Neural progenitor cell (in vitro differentiated cells): ENCODE results near the gene AOC3. TPM values are rescaled to one million over a fixed set of nuclear protein-coding genes. Genes with fewer than 3 reads are reported as not detected.
"Not testable (repeated sequence)": the region's sequence is repeated elsewhere in the genome, so short reads cannot be mapped to it uniquely, and the experiment has no call there.

Source experiments
- DNase-seq: peaks from one replicate; pipeline ENCODE4 v3.0.0-alpha.2; 2016; ENCODE audit warnings: low spot score
- H2AFZ ChIP-seq: fragments of 200-600 bp; sonication (generic); replicated peaks from 2 replicates; pipeline ENCODE4 v1.6.1; 2016; ENCODE audit warnings: antibody characterized with exemption
- H3F3A ChIP-seq: fragments of 200-600 bp; sonication (generic); 2 replicates; pipeline ENCODE4 v1.6.1; 2016; ENCODE audit warnings: antibody characterized with exemption, low read depth
- H3K27ac ChIP-seq: fragments of 200-600 bp; sonication (generic); 2 replicates; pipeline ENCODE4 v1.5.1; 2016; ENCODE audit warnings: mild to moderate bottlenecking
- H3K27me3 ChIP-seq: fragments of 200-600 bp; sonication (generic); 2 replicates; pipeline ENCODE4 v1.6.1; 2016; ENCODE audit warnings: mild to moderate bottlenecking, moderate library complexity
- H3K36me3 ChIP-seq: fragments of 200-600 bp; sonication (generic); 2 replicates; pipeline ENCODE4 v1.5.1; 2016
- H3K4me1 ChIP-seq: fragments of 200-600 bp; sonication (generic); 2 replicates; pipeline ENCODE4 v1.6.1; 2016; ENCODE audit warnings: mixed run types
- H3K4me2 ChIP-seq: fragments of 200-600 bp; sonication (generic); 2 replicates; pipeline ENCODE4 v1.6.1; 2016
- H3K4me3 ChIP-seq: fragments of 200-600 bp; sonication (generic); 2 replicates; pipeline ENCODE4 v1.5.1; 2016
- H3K79me2 ChIP-seq: fragments of 200-600 bp; sonication (generic); 2 replicates; pipeline ENCODE4 v1.6.1; 2016; ENCODE audit warnings: low read depth
- H3K9ac ChIP-seq: fragments of 200-600 bp; sonication (generic); 2 replicates; pipeline ENCODE4 v1.6.1; 2016
- H3K9me3 ChIP-seq: fragments of 200-600 bp; sonication (generic); 2 replicates; pipeline ENCODE4 v1.5.1; 2016; ENCODE audit warnings: low read depth
- H4K20me1 ChIP-seq: fragments of 200-600 bp; sonication (generic); 2 replicates; pipeline ENCODE4 v1.6.1; 2016; ENCODE audit warnings: low read depth
- H3K27ac Mint-ChIP-seq: 3 replicates; pipeline ENCODE4 v1.8.0; 2021; ENCODE audit warnings: mixed read lengths
- H3K27me3 Mint-ChIP-seq: 2 replicates; pipeline ENCODE4 v1.8.0; 2022; ENCODE audit warnings: low read depth, mild to moderate bottlenecking, inconsistent platforms, moderate library complexity, mixed read lengths; ENCODE audit not compliant: insufficient read depth
- H3K36me3 Mint-ChIP-seq: 3 replicates; pipeline ENCODE4 v1.8.0; 2021; ENCODE audit warnings: mixed read lengths
- H3K4me1 Mint-ChIP-seq: 3 replicates; pipeline ENCODE4 v1.8.0; 2021; ENCODE audit warnings: mixed read lengths
- H3K4me3 Mint-ChIP-seq: 3 replicates; pipeline ENCODE4 v1.8.0; 2021; ENCODE audit warnings: mild to moderate bottlenecking, moderate library complexity, mixed read lengths
- H3K9me3 Mint-ChIP-seq: 3 replicates; pipeline ENCODE4 v1.8.0; 2020; ENCODE audit warnings: mixed read lengths
- EZH2 ChIP-seq: fragments of 200-600 bp; sonication (generic); IDR thresholded peaks from 2 replicates; pipeline ENCODE4 v1.6.1; 2017; ENCODE audit warnings: antibody characterized with exemption, mild to moderate bottlenecking, moderate library complexity
- EZH2phosphoT487 ChIP-seq: fragments of 200-600 bp; sonication (generic); IDR thresholded peaks from 2 replicates; pipeline ENCODE4 v1.6.1; 2017; ENCODE audit warnings: antibody characterized with exemption
- total RNA-seq: library from RNA; depleted of rRNA; stranded (reverse); fragments of >200 nt; gene quantifications from 2 replicates; pipeline ENCODE4 v1.2.3, GENCODE V29; 2015; ENCODE audit warnings: low replicate concordance
- TF ChIP-seq, protein P1 (sequence below): fragments of 200-600 bp; sonication (generic); IDR thresholded peaks from 2 replicates; pipeline ENCODE4 v1.5.1; 2017; ENCODE audit warnings: antibody characterized with exemption, mild to moderate bottlenecking

Gene AOC3
- total RNA-seq, 1 donor from 2014 or later: not detected

DNA sequence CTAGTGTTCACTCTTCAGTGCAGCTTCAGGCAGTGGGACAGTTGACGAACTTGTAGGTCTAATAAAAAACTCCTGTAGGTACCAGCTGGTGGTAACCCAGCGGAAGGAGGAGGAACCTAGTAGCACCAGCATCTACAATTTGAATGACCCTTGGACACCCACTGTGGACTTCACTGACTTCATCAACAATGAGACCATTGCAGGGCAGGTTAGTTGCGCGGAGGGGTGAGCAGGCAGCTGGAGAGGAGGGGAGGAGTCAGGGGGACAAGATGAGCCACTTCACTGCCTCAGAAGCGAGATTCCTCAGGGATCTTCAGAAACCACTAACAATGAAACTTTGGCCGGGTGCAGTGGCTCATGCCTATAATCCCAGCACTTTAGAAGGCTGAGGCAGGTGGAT is 22.3 kb downstream of the AOC3 start:
- Histone ChIP-seq H2AFZ (no peak overlapping the region), H3K4me3 (no peak overlapping the region), H3K9ac (no peak overlapping the region), H3K9me3 (peaks cover 4% of the 10 kb centered on the region), H3F3A (no peaks in the 10 kb centered on the region), H3K36me3 (no peaks in the 10 kb centered on the region), H3K27ac (no peak overlapping the region), H3K79me2 (no peaks in the 10 kb centered on the region), H3K4me1 (no peaks in the 10 kb centered on the region), H4K20me1 (no peaks in the 10 kb centered on the region), H3K4me2 (no peak overlapping the region), H3K27me3 (peaks cover 18% of the 10 kb centered on the region)
- peaks cover 4% of the 10 kb centered on the region for H3K27me3 Mint-ChIP-seq
- H3K9me3 Mint-ChIP-seq: peaks cover 24% of the 10 kb centered on the region
- H3K36me3 Mint-ChIP-seq: no peaks in the 10 kb centered on the region
- TF ChIP-seq EZH2phosphoT487 (no peak), EZH2 (no peak)
- TF ChIP-seq, protein P1, sequence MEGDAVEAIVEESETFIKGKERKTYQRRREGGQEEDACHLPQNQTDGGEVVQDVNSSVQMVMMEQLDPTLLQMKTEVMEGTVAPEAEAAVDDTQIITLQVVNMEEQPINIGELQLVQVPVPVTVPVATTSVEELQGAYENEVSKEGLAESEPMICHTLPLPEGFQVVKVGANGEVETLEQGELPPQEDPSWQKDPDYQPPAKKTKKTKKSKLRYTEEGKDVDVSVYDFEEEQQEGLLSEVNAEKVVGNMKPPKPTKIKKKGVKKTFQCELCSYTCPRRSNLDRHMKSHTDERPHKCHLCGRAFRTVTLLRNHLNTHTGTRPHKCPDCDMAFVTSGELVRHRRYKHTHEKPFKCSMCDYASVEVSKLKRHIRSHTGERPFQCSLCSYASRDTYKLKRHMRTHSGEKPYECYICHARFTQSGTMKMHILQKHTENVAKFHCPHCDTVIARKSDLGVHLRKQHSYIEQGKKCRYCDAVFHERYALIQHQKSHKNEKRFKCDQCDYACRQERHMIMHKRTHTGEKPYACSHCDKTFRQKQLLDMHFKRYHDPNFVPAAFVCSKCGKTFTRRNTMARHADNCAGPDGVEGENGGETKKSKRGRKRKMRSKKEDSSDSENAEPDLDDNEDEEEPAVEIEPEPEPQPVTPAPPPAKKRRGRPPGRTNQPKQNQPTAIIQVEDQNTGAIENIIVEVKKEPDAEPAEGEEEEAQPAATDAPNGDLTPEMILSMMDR: no peak
- H3K27ac Mint-ChIP-seq: no peak overlapping the region
- H3K4me3 Mint-ChIP-seq: no peak overlapping the region
- peaks cover 2% of the 10 kb centered on the region for H3K4me1 Mint-ChIP-seq
- DNase-seq: peak; percentile 22

DNA sequence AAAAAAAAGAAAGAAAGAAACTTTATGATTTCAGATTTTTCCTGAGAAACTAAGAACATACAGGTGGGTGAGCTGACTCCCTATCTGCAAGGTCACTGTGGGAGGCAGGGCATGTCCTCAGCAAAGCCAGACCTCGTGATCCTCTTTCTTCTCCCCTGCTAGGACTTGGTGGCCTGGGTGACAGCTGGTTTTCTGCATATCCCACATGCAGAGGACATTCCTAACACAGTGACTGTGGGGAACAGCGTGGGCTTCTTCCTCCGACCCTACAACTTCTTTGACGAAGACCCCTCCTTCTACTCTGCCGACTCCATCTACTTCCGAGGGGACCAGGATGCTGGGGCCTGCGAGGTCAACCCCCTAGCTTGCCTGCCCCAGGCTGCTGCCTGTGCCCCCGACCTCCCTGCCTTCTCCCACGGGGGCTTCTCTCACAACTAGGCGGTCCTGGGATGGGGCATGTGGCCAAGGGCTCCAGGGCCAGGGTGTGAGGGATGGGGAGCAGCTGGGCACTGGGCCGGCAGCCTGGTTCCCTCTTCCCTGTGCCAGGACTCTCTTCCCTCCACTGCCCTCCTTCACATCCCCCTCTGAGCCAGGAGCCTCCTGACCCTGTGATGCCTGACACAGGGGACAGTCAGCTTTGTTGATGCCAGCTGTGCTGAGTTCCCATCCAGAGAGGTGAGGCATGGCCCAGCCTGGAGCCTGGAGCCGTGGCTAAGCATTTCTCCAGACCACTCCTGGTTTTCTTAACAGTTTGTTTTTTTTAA is 23.1 kb downstream of the AOC3 start:
- peaks cover 24% of the 10 kb centered on the region for H3K27me3 ChIP-seq
- H3K4me2 ChIP-seq, DNase-seq, H3K4me3 ChIP-seq, H3K36me3 Mint-ChIP-seq, H3K36me3 ChIP-seq, H3K9me3 ChIP-seq, H3K27ac ChIP-seq, H3K9ac ChIP-seq, H3F3A ChIP-seq, H4K20me1 ChIP-seq, H3K4me3 Mint-ChIP-seq, H3K27ac Mint-ChIP-seq, H3K4me1 Mint-ChIP-seq, H3K4me1 ChIP-seq, H2AFZ ChIP-seq, H3K79me2 ChIP-seq, H3K27me3 Mint-ChIP-seq: not testable (repeated sequence)
- H3K9me3 Mint-ChIP-seq: peaks cover 24% of the 10 kb centered on the region

DNA sequence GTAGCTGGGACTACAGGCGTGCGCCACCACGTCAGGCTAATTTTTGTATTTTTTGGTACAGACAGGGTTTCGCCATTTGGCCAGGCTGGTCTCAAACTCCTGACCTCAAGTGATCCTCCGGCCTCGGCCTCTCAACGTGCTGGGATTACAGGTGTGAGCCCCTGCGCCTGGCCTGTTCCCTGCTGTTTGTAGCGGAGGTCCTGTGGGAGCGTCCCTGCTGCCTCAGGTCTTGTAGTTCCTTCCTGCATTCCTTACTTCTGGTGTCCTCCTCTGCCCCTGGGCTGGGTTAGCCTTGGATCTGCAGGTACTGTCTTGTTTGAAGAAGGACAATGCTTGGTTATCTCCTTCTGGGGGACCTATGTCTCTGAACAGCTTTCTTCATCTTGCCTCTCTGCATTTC is 26.0 kb downstream of the AOC3 start:
- no peak overlapping the region for H3K4me3 ChIP-seq
- H3K27me3 ChIP-seq: peaks cover 24% of the 10 kb centered on the region
- no peaks in the 10 kb centered on the region for H3K4me1 ChIP-seq
- no peaks in the 10 kb centered on the region for H3K9me3 ChIP-seq
- H3K9ac ChIP-seq: no peak overlapping the region
- Mint-ChIP-seq H3K36me3 (no peaks in the 10 kb centered on the region), H3K27me3 (peaks cover 9% of the 10 kb centered on the region), H3K27ac (no peak overlapping the region), H3K4me3 (no peak overlapping the region), H3K9me3 (no peaks in the 10 kb centered on the region), H3K4me1 (peaks cover 8% of the 10 kb centered on the region)
- H3K27ac ChIP-seq: no peak overlapping the region
- H3K36me3 ChIP-seq: no peaks in the 10 kb centered on the region
- H3K4me2 ChIP-seq: no peak overlapping the region
- no peak overlapping the region for H2AFZ ChIP-seq
- no peaks in the 10 kb centered on the region for H3K79me2 ChIP-seq
- no peaks in the 10 kb centered on the region for H3F3A ChIP-seq
- DNase-seq: no peak
- TF ChIP-seq EZH2phosphoT487: no peak
- H4K20me1 ChIP-seq: no peaks in the 10 kb centered on the region

GRCh38 chr17:42878123-42878880 is 27.3 kb downstream of the AOC3 start:
- peaks cover 9% of the 10 kb centered on the region for H3K27me3 Mint-ChIP-seq

More at GRCh38 chr17:42878123-42878880, 27.3 kb downstream of the AOC3 start:
- Histone ChIP-seq H3K4me3 (no peak overlapping the region), H3K27ac (no peak overlapping the region), H2AFZ (no peak overlapping the region), H3K4me2 (peak overlapping the region; percentile 35), H3K9me3 (no peaks in the 10 kb centered on the region), H3K36me3 (no peaks in the 10 kb centered on the region), H3F3A (no peaks in the 10 kb centered on the region), H3K79me2 (no peaks in the 10 kb centered on the region), H3K4me1 (no peaks in the 10 kb centered on the region), H4K20me1 (no peaks in the 10 kb centered on the region), H3K27me3 (peaks cover 24% of the 10 kb centered on the region), H3K9ac (no peak overlapping the region)
- Mint-ChIP-seq H3K4me1 (peaks cover 8% of the 10 kb centered on the region), H3K4me3 (no peak overlapping the region), H3K27ac (no peak overlapping the region), H3K9me3 (no peaks in the 10 kb centered on the region), H3K36me3 (no peaks in the 10 kb centered on the region)
- peak; percentile 75 for DNase-seq
- TF ChIP-seq EZH2 (no peak), EZH2phosphoT487 (no peak)
- TF ChIP-seq, protein P1: no peak
